ENCODE data around the gene CYP39A1.

DNA sequence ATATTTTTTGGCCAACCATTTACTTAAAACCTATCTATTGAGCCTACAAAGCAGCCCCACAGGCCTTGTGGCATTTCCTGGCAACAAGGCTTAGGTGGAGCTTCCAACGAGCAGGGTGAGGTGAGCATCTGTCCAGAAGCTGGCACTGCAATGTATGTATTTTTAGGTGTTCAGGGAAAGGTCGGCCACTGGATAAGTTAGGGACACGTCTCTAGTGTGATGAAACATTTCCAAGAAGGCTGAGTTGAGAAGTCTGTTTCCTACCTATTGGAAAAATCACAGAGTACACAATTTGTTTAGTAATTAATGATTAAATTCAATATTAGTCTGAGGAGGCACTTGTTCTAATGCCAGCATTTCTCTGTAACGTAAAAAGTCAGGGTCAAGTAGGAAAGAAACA is 143.6 kb downstream of the CYP39A1 start:
- TF ChIP-seq POLR2A (IDR thresholded peaks at IDR 0.05) (no peak), EP300 (IDR thresholded peaks at IDR 0.05) (no peak)
- TF ChIP-seq, protein P1, sequence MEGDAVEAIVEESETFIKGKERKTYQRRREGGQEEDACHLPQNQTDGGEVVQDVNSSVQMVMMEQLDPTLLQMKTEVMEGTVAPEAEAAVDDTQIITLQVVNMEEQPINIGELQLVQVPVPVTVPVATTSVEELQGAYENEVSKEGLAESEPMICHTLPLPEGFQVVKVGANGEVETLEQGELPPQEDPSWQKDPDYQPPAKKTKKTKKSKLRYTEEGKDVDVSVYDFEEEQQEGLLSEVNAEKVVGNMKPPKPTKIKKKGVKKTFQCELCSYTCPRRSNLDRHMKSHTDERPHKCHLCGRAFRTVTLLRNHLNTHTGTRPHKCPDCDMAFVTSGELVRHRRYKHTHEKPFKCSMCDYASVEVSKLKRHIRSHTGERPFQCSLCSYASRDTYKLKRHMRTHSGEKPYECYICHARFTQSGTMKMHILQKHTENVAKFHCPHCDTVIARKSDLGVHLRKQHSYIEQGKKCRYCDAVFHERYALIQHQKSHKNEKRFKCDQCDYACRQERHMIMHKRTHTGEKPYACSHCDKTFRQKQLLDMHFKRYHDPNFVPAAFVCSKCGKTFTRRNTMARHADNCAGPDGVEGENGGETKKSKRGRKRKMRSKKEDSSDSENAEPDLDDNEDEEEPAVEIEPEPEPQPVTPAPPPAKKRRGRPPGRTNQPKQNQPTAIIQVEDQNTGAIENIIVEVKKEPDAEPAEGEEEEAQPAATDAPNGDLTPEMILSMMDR (IDR thresholded peaks at IDR 0.05) = no peak

Data from stomach (tissue), 4 donors.